ENCODE data around the gene MTG1. TPM values are rescaled to one million over a fixed set of nuclear protein-coding genes. Genes with fewer than 3 reads are reported as not detected.

The MTG1 gene
- polyA plus RNA-seq, 1 experiment = 38.1 TPM

DNA sequence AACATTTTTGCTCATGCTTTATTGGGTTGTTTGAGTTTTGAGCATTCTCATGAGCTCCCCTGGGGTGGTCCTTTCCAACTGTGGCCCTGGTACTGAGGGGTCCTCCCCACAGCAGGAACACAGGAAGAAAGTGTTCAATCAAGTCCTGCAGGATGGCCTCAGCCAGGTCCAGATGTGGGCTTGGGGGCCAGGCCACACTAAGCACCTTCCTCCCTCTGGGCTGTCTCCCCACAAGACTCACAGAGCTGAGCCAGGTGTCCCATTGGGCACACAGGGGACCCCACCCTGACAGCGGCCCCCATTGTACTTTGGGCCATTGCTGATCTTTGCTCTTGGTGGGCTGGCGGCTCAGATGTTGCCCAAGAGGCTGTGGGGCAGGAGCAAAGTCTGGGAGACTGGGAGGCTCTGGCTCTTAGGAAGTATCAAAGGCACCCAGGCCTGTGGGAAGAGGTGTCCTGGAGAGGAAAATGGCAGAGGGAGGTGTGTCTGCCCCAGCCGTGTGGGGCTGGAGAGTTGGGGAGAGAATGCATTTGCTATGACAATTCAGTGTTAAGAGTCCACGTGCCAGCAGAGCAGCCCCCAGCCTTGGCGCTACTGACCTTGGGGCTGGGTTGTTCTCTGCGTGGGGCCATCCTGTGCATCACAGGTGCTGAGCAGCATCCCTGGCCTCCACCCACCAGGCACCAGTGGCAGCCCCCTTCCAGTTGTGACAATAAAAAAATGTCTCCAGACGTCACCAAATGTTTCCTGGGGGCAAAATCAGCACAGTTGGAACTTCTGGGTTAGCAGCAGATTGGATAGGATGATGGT is 77.5 kb downstream of the MTG1 start:
- ChIA-PET CTCF (interaction anchor here (0.6 kb wide), 1 partner anchor 18 kb away, joined by 3 read pairs; no protein-coding TSS in a partner anchor), POLR2A (no interaction called here)
- no peaks in the 10 kb centered on the region for H3K27me3 ChIP-seq (ENCODE audit: control insufficient read depth, insufficient read depth, low read length)
- DNase-seq (ENCODE audit: low read depth) = no peak
- TF ChIP-seq, protein P1, sequence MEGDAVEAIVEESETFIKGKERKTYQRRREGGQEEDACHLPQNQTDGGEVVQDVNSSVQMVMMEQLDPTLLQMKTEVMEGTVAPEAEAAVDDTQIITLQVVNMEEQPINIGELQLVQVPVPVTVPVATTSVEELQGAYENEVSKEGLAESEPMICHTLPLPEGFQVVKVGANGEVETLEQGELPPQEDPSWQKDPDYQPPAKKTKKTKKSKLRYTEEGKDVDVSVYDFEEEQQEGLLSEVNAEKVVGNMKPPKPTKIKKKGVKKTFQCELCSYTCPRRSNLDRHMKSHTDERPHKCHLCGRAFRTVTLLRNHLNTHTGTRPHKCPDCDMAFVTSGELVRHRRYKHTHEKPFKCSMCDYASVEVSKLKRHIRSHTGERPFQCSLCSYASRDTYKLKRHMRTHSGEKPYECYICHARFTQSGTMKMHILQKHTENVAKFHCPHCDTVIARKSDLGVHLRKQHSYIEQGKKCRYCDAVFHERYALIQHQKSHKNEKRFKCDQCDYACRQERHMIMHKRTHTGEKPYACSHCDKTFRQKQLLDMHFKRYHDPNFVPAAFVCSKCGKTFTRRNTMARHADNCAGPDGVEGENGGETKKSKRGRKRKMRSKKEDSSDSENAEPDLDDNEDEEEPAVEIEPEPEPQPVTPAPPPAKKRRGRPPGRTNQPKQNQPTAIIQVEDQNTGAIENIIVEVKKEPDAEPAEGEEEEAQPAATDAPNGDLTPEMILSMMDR (IDR thresholded peaks at IDR 0.05; ENCODE audit: insufficient read depth, low read depth, low read length) = no peak
- no peaks in the 10 kb centered on the region for H3K36me3 ChIP-seq (ENCODE audit: control insufficient read depth, insufficient read depth, low read length)
- no peak overlapping the region for H3K4me3 ChIP-seq (ENCODE audit: low read depth, low read length)

Small RNA genes within 50 kb of the gene (small RNA-seq; reads per million reads assigned to genes)
- gene AL360181.4 (ENCODE audit: insufficient read length, low read depth, low replicate concordance) = not detected
- not detected for gene BANF1P2 (ENCODE audit: insufficient read length, low read depth, low replicate concordance)
- 1.1 reads per million for gene MIR3944 (ENCODE audit: insufficient read length, low read depth, low replicate concordance)

Other genes with a start within 250 kb of the MTG1 start
- 1.0 and 1.1 TPM in 2 replicates for gene KNDC1, start 233.9 kb upstream of the MTG1 start, polyA plus RNA-seq (2011; rRNA removed)
- not detected in 2 replicates for gene UTF1, start 163.9 kb upstream of the MTG1 start, polyA plus RNA-seq (2011; rRNA removed)
- not detected in 2 replicates for gene VENTX, start 156.3 kb upstream of the MTG1 start, polyA plus RNA-seq (2011; rRNA removed)
- gene ADAM8, start 117.3 kb upstream of the MTG1 start, polyA plus RNA-seq (2011; rRNA removed) = 0.53 and 0.77 TPM in 2 replicates
- gene TUBGCP2, start 85.3 kb upstream of the MTG1 start, polyA plus RNA-seq (2011; rRNA removed) = 44.2 and 55.8 TPM in 2 replicates
- 29.3 and 32.9 TPM in 2 replicates for gene ZNF511, start 85.2 kb upstream of the MTG1 start, polyA plus RNA-seq (2011; rRNA removed)
- gene CALY, start 57.3 kb upstream of the MTG1 start, polyA plus RNA-seq (2011; rRNA removed) = 0.31 and 0.91 TPM in 2 replicates
- not detected in 2 replicates for gene PRAP1, start 46.8 kb upstream of the MTG1 start, polyA plus RNA-seq (2011; rRNA removed)
- gene FUOM, start 36.1 kb upstream of the MTG1 start, polyA plus RNA-seq (2011; rRNA removed) = 40.6 and 49.8 TPM in 2 replicates
- gene ECHS1, start 20.8 kb upstream of the MTG1 start, polyA plus RNA-seq (2011; rRNA removed) = 41.7 and 63.9 TPM in 2 replicates
- 3.5 and 4.5 TPM in 2 replicates for gene PAOX, start 14.9 kb upstream of the MTG1 start, polyA plus RNA-seq (2011; rRNA removed)
- gene SPRN, start 30.5 kb downstream of the MTG1 start, polyA plus RNA-seq (2011; rRNA removed) = 1.8 and 3.0 TPM in 2 replicates
- 0.89 and 1.3 TPM in 2 replicates for gene SCART1, start 59.8 kb downstream of the MTG1 start, polyA plus RNA-seq (2011; rRNA removed)
- gene CYP2E1, start 133.2 kb downstream of the MTG1 start, polyA plus RNA-seq (2011; rRNA removed) = 1.3 and 1.9 TPM in 2 replicates
- gene SYCE1, start 171.4 kb downstream of the MTG1 start, polyA plus RNA-seq (2011; rRNA removed) = 0.78 and 0.94 TPM in 2 replicates
- gene FRG2B, start 232.6 kb downstream of the MTG1 start, polyA plus RNA-seq (2011; rRNA removed) = not detected in 2 replicates

All from BJ (cell line).